ENCODE results near the gene TSPAN16.

DNA sequence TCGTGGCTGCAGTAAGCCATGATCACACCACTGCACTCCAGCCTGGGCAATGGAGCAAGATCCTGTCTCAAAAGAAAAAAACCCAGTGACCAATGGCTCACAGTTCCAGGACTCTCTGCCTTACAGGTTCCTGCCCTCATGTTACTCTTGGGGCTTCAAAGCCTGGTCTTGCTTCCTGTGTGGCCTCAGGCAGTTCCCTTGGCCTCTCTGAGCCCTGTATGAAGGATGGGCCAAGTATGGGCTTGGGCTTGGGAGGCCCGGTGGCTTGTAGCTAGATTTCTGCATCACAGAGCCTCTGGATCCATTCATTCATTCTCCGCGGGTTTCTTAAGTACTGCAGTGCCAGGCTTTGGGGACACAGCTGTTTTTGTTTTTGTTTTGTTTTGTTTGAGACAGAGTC lies 780 bp upstream of the TSPAN16 start:
- TF ChIP-seq CTCF (IDR thresholded peaks at IDR 0.05) (no peak), POLR2A (IDR thresholded peaks at IDR 0.05) (no peak), EP300 (IDR thresholded peaks at IDR 0.05) (no peak)

Measured in gastroesophageal sphincter (tissue), 3 donors.